HG03558 (cell line): ENCODE data around the gene NUDCD3.
"Not testable (repeated sequence)": the region's sequence is repeated elsewhere in the genome, so short reads cannot be mapped to it uniquely, and the experiment has no call there.

Experiments
- ATAC-seq: cut with Tn5 transposase; IDR thresholded peaks from one replicate; pipeline ENCODE4 v1.9.1; 2021; ENCODE audit warnings: moderate number of reproducible peaks; ENCODE audit not compliant: unreplicated experiment; ENCODE audit errors: extremely low read depth

The NUDCD3 gene

DNA sequence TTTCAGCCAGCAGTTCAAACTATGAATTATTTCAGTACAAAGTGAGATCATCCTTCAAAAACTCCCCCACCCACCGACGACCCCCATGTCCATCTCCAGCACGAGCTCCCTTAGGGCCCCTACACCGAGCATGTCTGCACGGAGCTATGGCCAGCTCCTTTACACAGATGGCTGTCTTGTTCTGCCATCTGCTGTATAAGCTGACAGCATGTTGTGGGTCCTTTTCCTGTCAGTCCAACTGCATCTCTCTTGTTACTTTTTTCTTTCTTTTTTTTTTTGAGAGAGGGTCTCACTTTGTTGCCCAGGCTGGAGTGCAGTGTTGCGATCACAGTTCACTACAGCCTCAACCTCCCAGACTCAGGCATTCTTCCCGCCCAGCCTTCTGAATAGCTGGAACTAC lies 29.1 kb upstream of the NUDCD3 start:
- no peak for ATAC-seq

DNA sequence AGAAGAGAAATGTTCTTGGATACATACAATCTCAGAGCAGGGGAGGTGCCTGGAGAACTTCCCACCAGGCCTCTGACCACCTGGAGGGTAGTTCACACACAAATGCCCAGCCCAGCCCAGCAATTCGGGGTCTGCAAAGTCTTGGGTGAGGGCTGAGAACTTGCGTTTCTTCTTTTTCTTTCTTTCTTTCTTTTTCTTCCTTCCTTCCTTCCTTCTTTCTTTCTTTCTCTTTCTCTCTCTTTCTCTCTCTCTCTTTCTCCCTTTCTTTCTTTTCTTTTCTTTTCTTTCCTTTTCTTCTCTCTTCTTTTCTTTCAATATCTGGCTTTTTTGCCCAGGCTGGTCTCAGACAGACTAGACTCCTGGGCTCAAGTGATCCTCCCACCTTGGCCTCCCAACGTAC lies 28.3 kb upstream of the NUDCD3 start:
- ATAC-seq = no peak

- no peak for ATAC-seq
Measured at GRCh38 chr7:44517175-44517574, 26.7 kb upstream of the NUDCD3 start.

- ATAC-seq = no peak
Measured at GRCh38 chr7:44515590-44516268, 25.3 kb upstream of the NUDCD3 start.

GRCh38 chr7:44512736-44513135 lies 22.3 kb upstream of the NUDCD3 start:
- no peak for ATAC-seq

DNA sequence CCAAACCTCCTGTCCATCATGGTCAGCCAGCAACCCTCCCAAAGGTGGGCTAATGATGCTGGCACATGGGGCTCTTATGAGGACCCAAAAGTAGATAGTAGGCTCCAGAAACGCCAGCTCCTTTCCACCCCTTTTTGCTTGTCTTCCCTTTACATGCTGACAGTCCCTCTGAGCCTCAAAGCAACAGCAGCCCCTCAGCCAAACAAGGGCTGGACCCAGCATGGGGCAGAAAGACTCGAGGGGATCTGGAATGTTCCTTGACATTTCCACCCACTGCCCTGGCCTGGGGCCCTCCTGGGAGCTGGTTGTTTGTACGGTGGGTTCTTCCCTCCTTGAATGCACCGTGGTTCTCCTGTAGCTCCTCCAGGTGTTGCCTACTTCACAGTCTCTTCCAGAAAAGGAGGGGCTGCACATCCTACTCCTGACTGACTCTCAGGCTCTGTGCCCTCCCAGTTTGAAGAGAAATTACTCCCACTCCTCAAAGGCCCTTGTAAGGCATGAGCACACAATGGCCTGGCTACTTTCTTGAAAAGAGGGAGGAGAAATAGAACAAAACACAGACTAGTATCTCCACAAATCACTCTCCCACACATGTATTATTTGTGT lies 21.5 kb upstream of the NUDCD3 start:
- ATAC-seq = no peak

- ATAC-seq = no peak
Measured at GRCh38 chr7:44511236-44511635, 20.8 kb upstream of the NUDCD3 start.

DNA sequence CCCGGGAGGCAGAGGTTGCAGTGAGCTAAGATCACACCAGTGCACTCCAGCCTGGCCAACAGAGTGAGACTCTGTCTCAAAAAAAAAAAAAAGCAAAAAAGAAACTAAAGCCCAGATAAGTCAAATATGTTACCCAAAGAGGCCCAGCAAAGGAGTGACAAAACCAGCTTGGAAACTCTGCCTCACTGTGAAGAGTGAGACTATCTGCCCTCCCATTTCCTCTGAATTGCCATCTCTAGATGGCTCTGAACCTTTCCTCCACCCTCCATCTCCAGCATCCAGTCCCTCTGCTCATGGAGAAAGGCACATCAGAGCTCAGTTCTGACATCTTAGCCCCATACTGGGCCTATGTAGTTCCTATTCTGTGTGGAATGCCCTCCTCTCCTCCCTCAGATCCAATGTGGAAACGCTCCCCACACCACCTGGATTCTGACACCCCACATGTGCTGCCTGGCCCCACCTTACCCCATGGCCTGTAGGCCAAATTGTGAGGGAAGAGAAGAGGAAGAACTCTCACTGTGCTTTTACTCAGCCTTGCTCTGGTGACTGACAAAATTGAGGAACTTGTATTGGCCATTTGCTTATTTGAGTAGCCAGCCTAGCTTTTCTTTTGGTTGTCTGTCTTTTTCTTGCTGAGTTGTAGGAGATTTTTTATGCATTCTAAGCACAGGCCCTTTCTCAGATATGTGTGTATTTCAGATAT lies 18.0 kb upstream of the NUDCD3 start:
- no peak for ATAC-seq

DNA sequence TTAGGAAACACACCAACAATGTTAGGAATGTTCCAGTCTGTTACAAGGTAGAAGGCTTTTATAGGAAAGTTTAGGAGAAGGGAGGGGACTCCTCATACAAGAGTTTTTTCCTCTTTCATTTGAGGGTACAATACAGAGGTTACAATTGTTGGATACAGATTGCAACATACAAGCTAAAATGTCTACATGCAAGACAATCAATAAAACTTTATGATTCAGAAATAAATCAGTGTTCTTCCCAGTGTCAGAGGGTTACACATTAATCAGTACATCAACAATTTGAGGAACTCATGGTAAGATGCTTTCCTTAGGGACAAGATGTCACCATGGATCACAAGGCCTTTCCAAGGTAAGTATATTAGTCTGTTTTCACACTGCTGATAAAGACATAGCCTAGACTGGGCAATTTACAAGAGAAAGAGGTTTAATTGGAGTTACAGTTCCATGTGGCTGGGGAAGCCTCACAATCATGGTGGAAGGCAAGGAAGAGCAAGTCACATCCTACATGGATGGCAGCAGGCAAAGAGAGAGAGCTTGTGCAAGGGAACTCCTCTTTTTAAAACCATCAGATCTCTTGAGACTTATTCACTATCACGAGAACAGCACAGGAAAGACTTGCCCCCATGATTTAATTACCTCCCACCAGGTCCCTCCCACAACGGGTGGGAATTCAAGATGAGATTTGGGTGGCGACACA lies 16.3 kb upstream of the NUDCD3 start:
- not testable (repeated sequence) for ATAC-seq

GRCh38 chr7:44505595-44505994 lies 15.1 kb upstream of the NUDCD3 start:
- no peak for ATAC-seq

DNA sequence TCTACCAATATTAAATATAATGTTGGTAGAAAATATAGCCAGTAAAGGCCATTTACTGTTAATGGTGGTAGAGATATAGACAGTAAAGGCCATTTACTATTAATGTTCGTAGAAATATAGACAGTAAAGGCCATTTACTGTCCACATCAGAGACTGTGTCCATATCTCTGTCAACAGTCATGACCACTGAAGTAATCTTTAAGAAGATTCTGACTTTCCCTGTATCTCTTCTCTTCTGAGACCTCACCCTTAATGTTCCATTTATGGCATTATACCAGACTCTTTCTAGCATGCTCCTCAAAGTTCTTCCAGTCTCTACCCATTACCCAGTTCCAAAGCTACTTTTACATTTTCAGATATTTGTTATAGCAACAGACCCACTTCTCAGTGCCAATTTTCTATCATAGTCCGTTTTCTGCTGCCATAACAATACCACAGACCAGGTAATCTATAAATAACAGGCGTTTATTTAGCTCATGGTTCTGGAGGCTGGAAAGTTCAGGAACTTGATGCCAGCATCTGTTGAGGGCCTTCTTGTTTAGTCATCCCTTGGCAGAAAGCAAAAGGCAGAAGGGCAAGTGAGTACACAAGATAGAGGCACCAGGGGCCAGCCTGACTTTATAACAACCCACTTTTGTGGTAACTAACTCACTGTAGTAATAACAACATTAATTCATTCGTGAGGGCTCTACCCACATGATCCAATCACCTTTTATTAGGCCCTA lies 7.9 kb upstream of the NUDCD3 start:
- ATAC-seq = no peak

DNA sequence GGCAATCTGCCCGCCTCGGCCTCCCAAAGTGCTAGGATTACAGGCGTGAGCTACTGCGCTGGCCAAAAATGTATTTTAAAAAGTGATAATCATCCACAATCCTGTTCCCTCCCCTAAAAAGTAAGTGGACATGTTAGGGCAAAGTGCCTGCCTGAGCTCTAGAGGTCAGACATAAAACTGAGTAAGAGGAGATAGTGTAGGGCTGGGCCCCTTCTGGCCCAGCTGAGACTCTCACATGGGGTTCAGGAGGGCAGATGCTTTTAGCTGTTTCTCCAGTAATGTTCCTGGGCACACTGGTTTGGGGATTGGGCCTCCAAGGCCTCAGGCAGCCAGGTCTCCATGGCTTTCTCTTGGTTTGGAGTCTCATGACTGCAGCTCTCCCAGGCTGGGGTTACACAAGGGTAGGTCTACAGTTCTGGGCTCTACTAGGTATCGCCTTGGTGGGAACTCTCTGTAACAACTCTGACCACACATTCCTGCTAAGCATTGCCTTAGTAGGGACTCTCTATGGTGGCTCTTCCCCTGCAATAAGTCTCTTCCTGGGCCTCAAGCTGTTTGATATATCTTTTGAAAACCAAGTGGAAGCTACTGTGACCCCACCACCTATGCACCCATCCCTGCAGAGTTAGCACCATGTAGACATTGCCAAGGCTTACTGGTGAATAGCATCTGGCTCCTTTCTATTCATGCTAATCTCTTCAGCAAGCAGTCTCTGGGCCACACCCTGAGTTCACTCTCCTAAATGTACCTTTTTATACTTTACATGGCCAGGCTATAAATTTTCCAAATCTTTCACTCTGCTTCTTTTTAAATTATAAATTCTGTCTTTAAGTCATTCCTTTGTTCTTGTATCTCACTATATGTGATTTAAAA lies 6.9 kb upstream of the NUDCD3 start:
- no peak for ATAC-seq

GRCh38 chr7:44496385-44496784 lies 5.9 kb upstream of the NUDCD3 start:
- ATAC-seq = no peak

DNA sequence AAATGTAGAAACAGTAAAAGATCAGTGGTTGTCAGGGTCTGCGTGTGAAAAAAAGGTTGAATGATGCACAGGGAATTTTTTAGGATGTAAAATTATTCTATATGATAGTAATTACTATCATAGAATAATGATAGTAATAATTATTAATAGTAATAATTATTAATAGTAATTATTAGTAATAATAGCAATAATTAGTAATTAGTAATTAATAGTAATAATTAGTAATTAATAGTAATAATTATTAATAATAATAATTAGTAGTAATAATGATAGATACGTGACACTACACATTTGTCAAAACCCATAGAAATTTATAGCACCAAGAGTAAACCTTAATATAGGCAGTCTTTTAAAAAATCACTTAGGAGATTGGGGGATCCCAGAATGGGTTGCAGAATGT lies 4.5 kb upstream of the NUDCD3 start:
- no peak for ATAC-seq

GRCh38 chr7:44491229-44491628 lies 771 bp upstream of the NUDCD3 start:
- ATAC-seq = no peak

DNA sequence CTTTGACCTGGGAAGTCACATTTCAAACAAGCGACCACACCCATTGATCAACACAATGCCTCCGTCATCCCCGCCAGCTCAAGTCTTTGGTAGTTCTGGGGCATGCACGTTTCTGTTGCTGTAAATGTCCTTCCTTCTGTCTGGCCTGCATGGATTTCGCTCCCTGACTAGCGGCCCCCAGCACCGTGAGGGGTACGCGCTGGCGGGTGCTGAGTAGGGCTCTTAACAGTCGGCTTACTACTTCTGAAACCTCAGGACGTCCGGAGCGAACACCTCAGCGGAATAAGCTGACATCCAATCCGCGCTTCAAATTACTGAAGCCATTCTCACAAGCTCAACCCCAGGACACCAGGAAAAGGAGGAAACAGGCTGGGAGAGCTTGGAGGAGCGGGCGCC lies 505 bp downstream of the NUDCD3 start:
- ATAC-seq = no peak

GRCh38 chr7:44488955-44489354 lies 1.5 kb downstream of the NUDCD3 start:
- no peak for ATAC-seq

GRCh38 chr7:44486693-44487092 lies 3.8 kb downstream of the NUDCD3 start:
- no peak for ATAC-seq

DNA sequence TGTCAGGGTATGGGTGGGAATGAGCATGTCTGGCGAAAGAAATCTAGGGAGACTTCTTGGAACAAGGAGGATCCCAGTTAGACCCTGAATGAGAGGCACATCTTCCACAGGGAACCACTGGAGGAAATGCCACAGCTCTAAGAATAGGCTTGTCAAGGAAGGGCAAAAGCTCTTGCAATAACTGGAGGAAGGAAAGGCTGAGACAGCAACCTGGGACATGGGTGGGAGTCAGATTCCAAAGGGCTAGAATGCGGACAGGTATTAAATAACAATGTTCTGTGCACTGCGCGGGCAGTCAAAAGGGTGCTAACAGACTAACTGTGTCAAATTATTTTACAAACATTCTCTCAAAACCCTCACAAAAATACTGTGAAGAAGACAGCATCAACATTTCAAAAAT lies 4.5 kb downstream of the NUDCD3 start:
- no peak for ATAC-seq
